WERI-Rb-1 (cell line): ENCODE data around the gene ZNF548.

Experiments
- DNase-seq: peaks from one replicate; pipeline ENCODE4 v3.0.0-alpha.2; 2020
- H3K27ac ChIP-seq: fragments of 250-450 bp; sonication (Bioruptor Pico); 2 replicates; pipeline ENCODE4 v1.5.1; 2020; ENCODE audit warnings: mild to moderate bottlenecking, moderate library complexity
- H3K27me3 ChIP-seq: fragments of 250-450 bp; sonication (Bioruptor Pico); 2 replicates; pipeline ENCODE4 v1.5.1; 2021; ENCODE audit warnings: mild to moderate bottlenecking, low read depth, moderate library complexity; ENCODE audit not compliant: insufficient read depth, severe bottlenecking
- H3K36me3 ChIP-seq: fragments of 250-450 bp; sonication (Bioruptor Pico); 2 replicates; pipeline ENCODE4 v1.5.1; 2020; ENCODE audit warnings: mild to moderate bottlenecking, moderate library complexity
- H3K4me3 ChIP-seq: 2 replicates; pipeline ENCODE4 v1.5.1; 2011; ENCODE audit warnings: low read depth, mild to moderate bottlenecking, control low read depth, low read length
- H3K9me3 ChIP-seq: fragments of 250-450 bp; sonication (Bioruptor Pico); 2 replicates; pipeline ENCODE4 v1.5.1; 2021; ENCODE audit warnings: mild to moderate bottlenecking, moderate library complexity; ENCODE audit not compliant: severe bottlenecking
- TF ChIP-seq, protein P1 (sequence below): IDR thresholded peaks from 2 replicates; pipeline ENCODE4 v1.5.1; 2011; ENCODE audit warnings: low read depth, mild to moderate bottlenecking, control low read depth, inconsistent platforms, low read length

ZNF548 gene

GRCh38 chr19:57441979-57442752 is 52.5 kb downstream of the ZNF548 start:
- H3K9me3 ChIP-seq: no peaks in the 10 kb centered on the region

DNA sequence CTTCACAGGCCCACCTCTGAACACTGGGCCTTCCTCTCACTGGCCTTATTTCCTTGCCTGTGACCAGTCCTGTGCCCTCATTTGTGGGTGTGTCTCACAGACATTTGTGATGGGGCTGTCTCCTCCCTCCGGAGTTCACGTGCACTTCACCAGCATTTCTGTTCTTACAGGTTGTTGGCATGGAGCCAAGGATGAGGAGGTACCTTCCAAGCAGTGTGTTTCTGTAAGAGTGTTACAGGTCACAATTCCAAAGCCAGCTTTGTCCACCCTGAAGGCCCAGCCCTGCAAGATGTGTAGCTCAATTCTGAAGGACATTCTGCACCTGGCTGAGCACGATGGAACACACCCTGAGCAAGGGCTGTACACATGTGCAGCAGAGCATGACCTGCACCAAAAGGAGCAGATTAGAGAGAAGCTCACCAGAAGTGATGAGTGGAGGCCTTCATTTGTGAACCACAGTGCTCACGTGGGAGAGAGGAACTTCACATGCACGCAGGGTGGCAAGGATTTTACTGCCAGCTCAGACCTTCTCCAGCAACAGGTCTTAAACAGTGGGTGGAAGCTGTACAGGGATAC is 53.6 kb downstream of the ZNF548 start:
- no peak overlapping the region for H3K27ac ChIP-seq
- H3K36me3 ChIP-seq: peaks cover 44% of the 10 kb centered on the region
- no peak overlapping the region for H3K4me3 ChIP-seq
- TF ChIP-seq, protein P1, sequence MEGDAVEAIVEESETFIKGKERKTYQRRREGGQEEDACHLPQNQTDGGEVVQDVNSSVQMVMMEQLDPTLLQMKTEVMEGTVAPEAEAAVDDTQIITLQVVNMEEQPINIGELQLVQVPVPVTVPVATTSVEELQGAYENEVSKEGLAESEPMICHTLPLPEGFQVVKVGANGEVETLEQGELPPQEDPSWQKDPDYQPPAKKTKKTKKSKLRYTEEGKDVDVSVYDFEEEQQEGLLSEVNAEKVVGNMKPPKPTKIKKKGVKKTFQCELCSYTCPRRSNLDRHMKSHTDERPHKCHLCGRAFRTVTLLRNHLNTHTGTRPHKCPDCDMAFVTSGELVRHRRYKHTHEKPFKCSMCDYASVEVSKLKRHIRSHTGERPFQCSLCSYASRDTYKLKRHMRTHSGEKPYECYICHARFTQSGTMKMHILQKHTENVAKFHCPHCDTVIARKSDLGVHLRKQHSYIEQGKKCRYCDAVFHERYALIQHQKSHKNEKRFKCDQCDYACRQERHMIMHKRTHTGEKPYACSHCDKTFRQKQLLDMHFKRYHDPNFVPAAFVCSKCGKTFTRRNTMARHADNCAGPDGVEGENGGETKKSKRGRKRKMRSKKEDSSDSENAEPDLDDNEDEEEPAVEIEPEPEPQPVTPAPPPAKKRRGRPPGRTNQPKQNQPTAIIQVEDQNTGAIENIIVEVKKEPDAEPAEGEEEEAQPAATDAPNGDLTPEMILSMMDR: no peak
- no peak for DNase-seq
- no peaks in the 10 kb centered on the region for H3K27me3 ChIP-seq
- H3K9me3 ChIP-seq: no peaks in the 10 kb centered on the region

More at GRCh38 chr19:57441979-57442752, 52.5 kb downstream of the ZNF548 start:
- DNase-seq: no peak
- Histone ChIP-seq H3K4me3 (no peak overlapping the region), H3K27me3 (no peaks in the 10 kb centered on the region), H3K27ac (no peak overlapping the region), H3K36me3 (peaks cover 52% of the 10 kb centered on the region)
- TF ChIP-seq, protein P1: no peak

DNA sequence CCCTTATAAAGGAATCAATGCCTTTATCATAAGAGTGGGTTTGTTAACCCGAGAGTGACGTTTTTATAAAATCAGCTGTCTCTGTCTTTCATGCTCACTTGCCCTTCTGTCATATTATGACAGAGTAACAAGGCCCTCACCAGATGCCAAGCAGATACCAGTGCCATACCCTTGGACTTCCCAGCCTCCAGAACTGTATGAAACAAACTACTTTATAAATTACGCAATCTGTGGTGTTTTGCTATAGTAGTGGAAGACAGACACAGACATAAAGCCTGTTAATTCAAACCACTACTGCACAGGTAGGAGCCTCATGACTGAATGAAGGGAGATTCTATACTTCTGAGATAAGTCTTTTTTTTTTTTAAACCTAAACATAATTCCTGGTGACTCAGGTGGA is 62.7 kb downstream of the ZNF548 start:
- Histone ChIP-seq H3K36me3 (no peaks in the 10 kb centered on the region; the same call in none of the 2 replicates), H3K27ac (no peak overlapping the region), H3K9me3 (no peaks in the 10 kb centered on the region), H3K4me3 (no peak overlapping the region), H3K27me3 (no peaks in the 10 kb centered on the region)
- TF ChIP-seq, protein P1: no peak
- no peak for DNase-seq
